OCI-LY7 (cell line): Measurements from ENCODE around the gene S100A9. TPM values are rescaled to one million over a fixed set of nuclear protein-coding genes. Genes with fewer than 3 reads are reported as not detected.

Experiments
- BruUV-seq: library from RNA; stranded (reverse); fragments of 400-500 nt; replicated peaks from 2 replicates; lab custom pipeline; 2021; lab: Mats Ljungman, UMichigan
- CTCF ChIA-PET: fragments of 300-600 bp; sonication (Branson Sonifier 250); formaldehyde crosslinking; loops from one replicate; lab custom pipeline; 2022; ENCODE audit warnings: antibody characterized with exemption; ENCODE audit not compliant: unreplicated experiment; lab: Charles Lee
- POLR2A ChIA-PET: fragments of 300-600 bp; sonication (Branson Sonifier 250); formaldehyde crosslinking; loops from one replicate; lab custom pipeline; 2022; ENCODE audit warnings: antibody characterized with exemption; lab: Charles Lee
- DNase-seq: peaks from one replicate; pipeline ENCODE4 v3.0.0-alpha.2; 2015; ENCODE audit warnings: low spot score
- H2AFZ ChIP-seq: fragments of 200-600 bp; sonication (generic), shearing (Covaris generic); 2 replicates; pipeline ENCODE4 v1.6.1; 2014; ENCODE audit warnings: mild to moderate bottlenecking, antibody characterized with exemption, low read length, moderate library complexity
- H3K27ac ChIP-seq: fragments of 200-600 bp; sonication (generic); 2 replicates; pipeline ENCODE4 v1.5.1; 2014; ENCODE audit warnings: mixed run types, low read depth, mild to moderate bottlenecking, moderate library complexity, low read length, inconsistent platforms; ENCODE audit not compliant: poor library complexity, severe bottlenecking
- H3K36me3 ChIP-seq: fragments of 200-600 bp; sonication (generic); 2 replicates; pipeline ENCODE4 v1.6.1; 2014; ENCODE audit warnings: mild to moderate bottlenecking, antibody characterized with exemption, low read length, moderate library complexity, mixed read lengths; ENCODE audit not compliant: insufficient read depth
- H3K4me1 ChIP-seq: fragments of 200-600 bp; sonication (generic); 2 replicates; pipeline ENCODE4 v1.5.1; 2014; ENCODE audit warnings: mild to moderate bottlenecking, low read length; ENCODE audit not compliant: insufficient read depth, poor library complexity, severe bottlenecking
- H3K4me2 ChIP-seq: fragments of 200-600 bp; sonication (generic); 2 replicates; pipeline ENCODE4 v1.6.1; 2014; ENCODE audit warnings: mild to moderate bottlenecking, low read length
- H3K4me3 ChIP-seq: fragments of 200-600 bp; sonication (generic); 2 replicates; pipeline ENCODE4 v1.5.1; 2014; ENCODE audit warnings: mild to moderate bottlenecking, low read depth, low read length; ENCODE audit not compliant: poor library complexity, severe bottlenecking
- H3K79me2 ChIP-seq: fragments of 200-600 bp; sonication (generic); 2 replicates; pipeline ENCODE4 v1.6.1; 2016; ENCODE audit warnings: low read depth, mild to moderate bottlenecking, low read length, moderate library complexity, mixed read lengths; ENCODE audit not compliant: insufficient read depth
- H3K9me2 ChIP-seq: fragments of 200-600 bp; sonication (generic); 2 replicates; pipeline ENCODE4 v1.6.1; 2016; ENCODE audit warnings: mild to moderate bottlenecking, low read length, mixed read lengths; ENCODE audit not compliant: insufficient read depth
- H3K9me3 ChIP-seq: fragments of 200-600 bp; sonication (generic); 2 replicates; pipeline ENCODE4 v1.6.1; 2014; ENCODE audit warnings: mild to moderate bottlenecking, mixed run types, low read length, mixed read lengths
- H4K20me1 ChIP-seq: fragments of 200-600 bp; sonication (generic); 2 replicates; pipeline ENCODE4 v1.6.1; 2014; ENCODE audit warnings: mild to moderate bottlenecking, antibody characterized with exemption, low read length, moderate library complexity, mixed read lengths; ENCODE audit not compliant: insufficient read depth
- EZH2phosphoT487 ChIP-seq: fragments of 200-600 bp; sonication (generic); IDR thresholded peaks from 2 replicates; pipeline ENCODE4 v1.6.1; 2018; ENCODE audit warnings: low read depth, borderline replicate concordance, mild to moderate bottlenecking, mixed run types, antibody characterized with exemption, low read length, moderate library complexity, mixed read lengths
- intact Hi-C: fragments of 100-400 bp; cut with micrococcal nuclease; formaldehyde crosslinking; loops from one replicate; pipeline ENCODE4 v1.10.0; 2022; ENCODE audit not compliant: unreplicated experiment
- total RNA-seq, 2 experiments: library from RNA; depleted of rRNA in 1 of 2; stranded (reverse); fragments of >200 nt in 1 of 2; shearing (Covaris generic) in 1 of 2; gene quantifications; 2 replicates each; pipeline ENCODE4 v1.2.3, GENCODE V29; 2014 to 2022
- TF ChIP-seq, protein P1 (sequence below): fragments of 200-600 bp; sonication (generic); conservative IDR thresholded peaks from 2 replicates; pipeline ENCODE4 v1.5.1; 2014; ENCODE audit warnings: mild to moderate bottlenecking, antibody characterized with exemption, low read length, moderate library complexity, mixed read lengths

Gene S100A9
- total RNA-seq, 2 experiments from 2014 or later = not detected

DNA sequence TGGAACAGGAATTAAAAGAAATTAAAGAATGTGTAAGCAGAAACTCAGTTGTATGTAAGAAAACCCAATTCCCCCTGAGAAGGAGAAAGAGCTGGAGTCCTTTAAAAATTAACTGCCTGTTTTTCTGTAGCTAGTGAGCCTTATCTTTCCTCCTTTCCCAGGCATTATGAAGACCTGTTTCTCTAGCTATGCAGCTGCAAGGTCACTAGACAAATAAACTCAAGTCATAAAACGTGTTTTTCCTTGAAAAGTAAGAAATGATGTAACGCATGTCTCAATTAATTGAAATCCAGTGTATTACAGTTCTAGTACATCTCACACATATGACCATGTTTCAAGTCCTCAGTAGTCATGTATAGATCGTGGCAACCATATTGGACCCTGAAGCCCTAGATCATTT lies 12.5 kb downstream of the S100A9 start:
- Histone ChIP-seq H3K9me3 (no peaks in the 10 kb centered on the region), H4K20me1 (no peaks in the 10 kb centered on the region), H2AFZ (no peak overlapping the region), H3K27ac (no peak overlapping the region), H3K4me2 (no peak overlapping the region), H3K9me2 (no peaks in the 10 kb centered on the region), H3K36me3 (no peaks in the 10 kb centered on the region), H3K4me1 (no peaks in the 10 kb centered on the region), H3K79me2 (no peaks in the 10 kb centered on the region), H3K4me3 (no peak overlapping the region)
- POLR2A ChIA-PET = no interaction called here
- DNase-seq = no peak
- CTCF ChIA-PET = no interaction called here
- intact Hi-C loops = no loop called here
- no TSS peak for BruUV-seq
- no peak for TF ChIP-seq EZH2phosphoT487
- TF ChIP-seq, protein P1, sequence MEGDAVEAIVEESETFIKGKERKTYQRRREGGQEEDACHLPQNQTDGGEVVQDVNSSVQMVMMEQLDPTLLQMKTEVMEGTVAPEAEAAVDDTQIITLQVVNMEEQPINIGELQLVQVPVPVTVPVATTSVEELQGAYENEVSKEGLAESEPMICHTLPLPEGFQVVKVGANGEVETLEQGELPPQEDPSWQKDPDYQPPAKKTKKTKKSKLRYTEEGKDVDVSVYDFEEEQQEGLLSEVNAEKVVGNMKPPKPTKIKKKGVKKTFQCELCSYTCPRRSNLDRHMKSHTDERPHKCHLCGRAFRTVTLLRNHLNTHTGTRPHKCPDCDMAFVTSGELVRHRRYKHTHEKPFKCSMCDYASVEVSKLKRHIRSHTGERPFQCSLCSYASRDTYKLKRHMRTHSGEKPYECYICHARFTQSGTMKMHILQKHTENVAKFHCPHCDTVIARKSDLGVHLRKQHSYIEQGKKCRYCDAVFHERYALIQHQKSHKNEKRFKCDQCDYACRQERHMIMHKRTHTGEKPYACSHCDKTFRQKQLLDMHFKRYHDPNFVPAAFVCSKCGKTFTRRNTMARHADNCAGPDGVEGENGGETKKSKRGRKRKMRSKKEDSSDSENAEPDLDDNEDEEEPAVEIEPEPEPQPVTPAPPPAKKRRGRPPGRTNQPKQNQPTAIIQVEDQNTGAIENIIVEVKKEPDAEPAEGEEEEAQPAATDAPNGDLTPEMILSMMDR = no peak

DNA sequence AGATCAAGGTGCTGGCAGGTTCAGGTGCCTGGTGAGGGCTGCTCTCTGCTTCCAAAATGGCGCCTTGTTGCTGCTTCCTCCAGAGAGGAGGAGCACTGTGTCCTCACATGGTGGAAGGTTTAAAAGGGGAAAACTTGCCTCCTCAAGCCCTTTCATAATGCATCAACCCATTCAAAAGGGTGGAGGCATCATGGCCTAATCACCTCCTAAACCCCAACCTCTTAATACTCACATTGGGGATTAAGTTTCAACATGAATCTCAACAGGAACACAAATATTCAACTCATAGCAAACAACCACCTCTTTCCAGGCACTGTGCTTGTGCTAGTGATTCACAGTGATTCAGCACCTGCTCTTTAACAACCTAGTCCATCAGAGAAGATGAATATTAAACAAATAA lies 13.6 kb downstream of the S100A9 start:
- no peaks in the 10 kb centered on the region for H3K9me3 ChIP-seq
- POLR2A ChIA-PET = no interaction called here
- no peaks in the 10 kb centered on the region for H4K20me1 ChIP-seq
- H3K4me2 ChIP-seq = no peak overlapping the region
- CTCF ChIA-PET = no interaction called here
- TF ChIP-seq, protein P1 = no peak
- TF ChIP-seq EZH2phosphoT487 = no peak
- intact Hi-C loops = no loop called here
- H3K36me3 ChIP-seq = no peaks in the 10 kb centered on the region
- H2AFZ ChIP-seq = no peak overlapping the region
- no peaks in the 10 kb centered on the region for H3K79me2 ChIP-seq
- H3K4me3 ChIP-seq = no peak overlapping the region
- H3K9me2 ChIP-seq = no peaks in the 10 kb centered on the region
- BruUV-seq = no TSS peak
- H3K27ac ChIP-seq = no peak overlapping the region
- no peak for DNase-seq
- no peaks in the 10 kb centered on the region for H3K4me1 ChIP-seq

DNA sequence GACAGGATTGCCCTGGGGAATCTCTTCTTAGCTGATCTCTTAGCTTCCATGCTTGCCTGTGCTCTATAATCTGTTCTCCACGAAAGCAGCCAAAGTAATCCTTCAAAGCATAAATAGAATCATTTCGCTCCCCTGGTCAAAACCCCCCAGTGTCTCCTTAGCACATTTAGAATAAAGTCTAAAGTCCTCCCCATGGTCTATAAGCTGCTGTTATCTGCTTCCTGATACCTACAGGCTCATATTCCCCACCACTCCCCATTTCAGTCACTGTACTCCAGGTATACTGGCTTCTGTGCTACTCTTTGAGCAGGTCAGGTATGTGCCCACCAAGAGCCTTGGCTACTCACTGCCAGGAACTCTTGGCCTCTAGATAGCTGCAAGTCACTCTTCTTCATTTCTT lies 14.9 kb downstream of the S100A9 start:
- Histone ChIP-seq H3K79me2 (no peaks in the 10 kb centered on the region), H3K36me3 (no peaks in the 10 kb centered on the region), H3K9me3 (no peaks in the 10 kb centered on the region), H3K9me2 (no peaks in the 10 kb centered on the region), H3K4me1 (no peaks in the 10 kb centered on the region), H3K27ac (no peak overlapping the region), H2AFZ (no peak overlapping the region), H3K4me3 (no peak overlapping the region), H4K20me1 (no peaks in the 10 kb centered on the region), H3K4me2 (no peak overlapping the region)
- intact Hi-C loops = no loop called here
- CTCF ChIA-PET = no interaction called here
- BruUV-seq = no TSS peak
- no peak for TF ChIP-seq EZH2phosphoT487
- TF ChIP-seq, protein P1 = no peak
- POLR2A ChIA-PET = no interaction called here
- no peak for DNase-seq
